GM19025 (cell line): ENCODE data around the gene EVC2.

Experiments used
- ATAC-seq: cut with Tn5 transposase; IDR thresholded peaks from one replicate; pipeline ENCODE4 v1.9.1; 2021; ENCODE audit warnings: mild to moderate bottlenecking, low read depth, moderate library complexity; ENCODE audit not compliant: unreplicated experiment

The EVC2 gene

GRCh38 chr4:5708449-5709206 is at the start of gene EVC2:
TSS of gene EVC2 (minus strand) at chr4:5708559. CDS start at chr4:5708513, 46 bp downstream.
- ATAC-seq, result no peak

- ATAC-seq, result no peak
Observed at GRCh38 chr4:5757954-5758353, 49.6 kb upstream of the EVC2 start.

- no peak for ATAC-seq
Observed at GRCh38 chr4:5757536-5757935, 49.2 kb upstream of the EVC2 start.

GRCh38 chr4:5757091-5757490 is 48.7 kb upstream of the EVC2 start:
- ATAC-seq, result no peak

GRCh38 chr4:5756271-5756670 is 47.9 kb upstream of the EVC2 start:
- no peak for ATAC-seq

- ATAC-seq, result no peak
Observed at GRCh38 chr4:5755679-5756078, 47.3 kb upstream of the EVC2 start.

- ATAC-seq, result no peak
Observed at GRCh38 chr4:5755161-5755560, 46.8 kb upstream of the EVC2 start.

GRCh38 chr4:5754529-5754881 is 46.1 kb upstream of the EVC2 start:
- ATAC-seq, result no peak

GRCh38 chr4:5753766-5754528 is 45.6 kb upstream of the EVC2 start:
- no peak for ATAC-seq

- ATAC-seq, result no peak
Observed at GRCh38 chr4:5753366-5753765, 45.0 kb upstream of the EVC2 start.

GRCh38 chr4:5752376-5753184 is 44.2 kb upstream of the EVC2 start:
- no peak for ATAC-seq

GRCh38 chr4:5751666-5752375 is 43.5 kb upstream of the EVC2 start:
- ATAC-seq, result no peak

- ATAC-seq, result no peak
Observed at GRCh38 chr4:5750946-5751665, 42.7 kb upstream of the EVC2 start.

- no peak for ATAC-seq
Observed at GRCh38 chr4:5750052-5750945, 41.9 kb upstream of the EVC2 start.

GRCh38 chr4:5749568-5749967 is 41.2 kb upstream of the EVC2 start:
- no peak for ATAC-seq

GRCh38 chr4:5747738-5748375 is 39.5 kb upstream of the EVC2 start:
- ATAC-seq, result no peak

- no peak for ATAC-seq
Observed at GRCh38 chr4:5746829-5747737, 38.7 kb upstream of the EVC2 start.
